NT2/D1 (cell line): Measurements from ENCODE around the gene NSUN3.

Experiments
- SUZ12 ChIP-seq: IDR thresholded peaks from 2 replicates; pipeline ENCODE4 v1.6.1; 2011; ENCODE audit not compliant: insufficient read length, insufficient read depth; ENCODE audit errors: extremely low read depth
- YY1 ChIP-seq: IDR thresholded peaks from 2 replicates; pipeline ENCODE4 v1.6.1; 2011; ENCODE audit not compliant: insufficient read length, insufficient read depth
- ZNF274 ChIP-seq: IDR thresholded peaks from 2 replicates; pipeline ENCODE4 v1.6.1; 2011; ENCODE audit warnings: mild to moderate bottlenecking, low read depth, low read length

DNA sequence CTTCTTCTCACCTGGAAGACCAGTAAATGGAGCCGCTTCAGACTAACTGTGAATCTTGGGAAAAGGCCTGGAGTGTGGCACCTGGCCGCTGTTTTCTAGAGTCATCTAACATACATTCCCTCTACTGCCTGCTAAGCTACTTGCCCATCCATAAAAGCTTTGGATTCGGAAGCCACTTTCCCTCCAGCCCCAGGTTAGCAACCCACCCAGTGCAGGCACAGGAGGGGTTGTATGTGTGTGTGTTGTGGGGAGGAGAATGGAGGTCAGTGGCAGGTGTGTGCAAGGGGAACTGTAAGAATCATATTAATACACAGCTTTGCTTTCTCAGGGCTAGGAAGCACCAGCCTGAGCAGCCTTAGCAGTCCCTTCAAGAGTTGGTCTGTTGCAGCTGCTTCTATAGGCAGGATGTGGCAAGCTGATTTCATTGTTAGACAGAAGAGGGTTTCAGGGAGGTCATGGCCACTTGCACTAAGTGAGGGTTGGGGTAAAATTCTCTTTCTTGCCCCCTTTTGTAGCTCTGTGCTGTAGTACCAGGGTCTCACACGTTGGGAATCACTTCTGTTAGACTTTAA is 8.9 kb downstream of the NSUN3 start:
- TF ChIP-seq YY1: no peak
- TF ChIP-seq SUZ12: no peak
- no peak for TF ChIP-seq ZNF274
